Activated naive CD8-positive, alpha-beta T cell treated with anti-CD3 and anti-CD28 coated beads, Interleukin-2, amount 50 U/mL, for 24 hours (primary cell): ENCODE results near the gene SCUBE2.

Experiments
- ATAC-seq: fragments of 150-1000 bp; cut with Tn5 transposase; one replicate; pipeline ENCODE4 v1.10.0; 2021
- DNase-seq: peaks from one replicate; pipeline ENCODE4 v3.0.0; 2021
- H3K27ac Mint-ChIP-seq: one replicate; pipeline ENCODE4 v1.8.0; 2021; ENCODE audit warnings: mild to moderate bottlenecking, mixed read lengths
- H3K27me3 Mint-ChIP-seq: one replicate; pipeline ENCODE4 v1.8.0; 2021; ENCODE audit warnings: mixed read lengths
- H3K36me3 Mint-ChIP-seq: one replicate; pipeline ENCODE4 v1.8.0; 2021; ENCODE audit warnings: low read depth, mixed read lengths
- H3K4me1 Mint-ChIP-seq: one replicate; pipeline ENCODE4 v1.8.0; 2021; ENCODE audit warnings: mixed read lengths
- H3K4me3 Mint-ChIP-seq: one replicate; pipeline ENCODE4 v1.8.0; 2021; ENCODE audit warnings: mild to moderate bottlenecking, moderate library complexity, mixed read lengths
- H3K9me3 Mint-ChIP-seq: one replicate; pipeline ENCODE4 v1.8.0; 2021; ENCODE audit warnings: mixed read lengths

SCUBE2 gene

DNA sequence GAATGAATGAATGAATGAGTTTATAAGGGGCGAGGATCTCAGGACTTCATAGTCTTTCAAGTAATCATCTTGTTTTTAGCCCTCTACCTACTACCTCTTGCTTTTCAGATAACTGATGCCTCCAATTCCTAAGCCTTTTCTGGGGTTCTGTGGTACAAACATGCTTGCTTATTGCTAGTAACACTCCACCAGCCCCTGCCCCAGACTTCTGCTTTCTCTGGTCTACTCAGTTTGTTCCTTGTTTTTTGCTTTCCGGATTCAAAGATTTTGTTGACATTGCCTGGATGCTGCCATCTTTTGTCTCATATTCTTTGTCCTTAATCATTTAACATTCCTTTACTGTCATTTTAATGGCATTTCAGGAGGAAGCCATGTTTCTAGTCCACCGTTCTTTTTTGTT lies 118.3 kb downstream of the SCUBE2 start:
- Mint-ChIP-seq H3K27me3 (no peaks in the 10 kb centered on the region), H3K36me3 (no peaks in the 10 kb centered on the region), H3K4me3 (no peak overlapping the region), H3K4me1 (no peaks in the 10 kb centered on the region), H3K9me3 (no peaks in the 10 kb centered on the region), H3K27ac (no peak overlapping the region)
- DNase-seq: no peak
- no peak for ATAC-seq

DNA sequence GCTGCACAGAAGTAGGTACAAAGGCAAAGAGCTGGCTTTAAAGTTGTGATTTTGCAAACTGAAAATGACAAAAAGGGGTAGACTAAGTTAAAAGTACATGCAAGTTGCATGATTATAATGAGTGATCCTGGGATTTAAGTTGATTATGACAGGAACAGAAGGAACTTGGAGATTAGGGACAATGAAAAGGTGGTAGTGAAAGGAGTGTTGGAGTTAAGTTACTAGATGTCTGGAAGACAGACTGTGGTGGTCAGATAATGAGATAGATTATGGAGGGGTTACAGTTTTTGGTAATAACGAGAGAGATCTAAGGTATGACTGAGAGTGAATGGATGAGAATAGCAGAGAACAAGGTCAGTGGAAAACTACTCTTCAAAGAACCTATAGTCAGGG lies 119.5 kb downstream of the SCUBE2 start:
- Mint-ChIP-seq H3K9me3 (no peaks in the 10 kb centered on the region), H3K27me3 (no peaks in the 10 kb centered on the region), H3K4me3 (no peak overlapping the region), H3K27ac (no peak overlapping the region), H3K4me1 (no peaks in the 10 kb centered on the region), H3K36me3 (no peaks in the 10 kb centered on the region)
- DNase-seq (no peak), ATAC-seq (no peak)

DNA sequence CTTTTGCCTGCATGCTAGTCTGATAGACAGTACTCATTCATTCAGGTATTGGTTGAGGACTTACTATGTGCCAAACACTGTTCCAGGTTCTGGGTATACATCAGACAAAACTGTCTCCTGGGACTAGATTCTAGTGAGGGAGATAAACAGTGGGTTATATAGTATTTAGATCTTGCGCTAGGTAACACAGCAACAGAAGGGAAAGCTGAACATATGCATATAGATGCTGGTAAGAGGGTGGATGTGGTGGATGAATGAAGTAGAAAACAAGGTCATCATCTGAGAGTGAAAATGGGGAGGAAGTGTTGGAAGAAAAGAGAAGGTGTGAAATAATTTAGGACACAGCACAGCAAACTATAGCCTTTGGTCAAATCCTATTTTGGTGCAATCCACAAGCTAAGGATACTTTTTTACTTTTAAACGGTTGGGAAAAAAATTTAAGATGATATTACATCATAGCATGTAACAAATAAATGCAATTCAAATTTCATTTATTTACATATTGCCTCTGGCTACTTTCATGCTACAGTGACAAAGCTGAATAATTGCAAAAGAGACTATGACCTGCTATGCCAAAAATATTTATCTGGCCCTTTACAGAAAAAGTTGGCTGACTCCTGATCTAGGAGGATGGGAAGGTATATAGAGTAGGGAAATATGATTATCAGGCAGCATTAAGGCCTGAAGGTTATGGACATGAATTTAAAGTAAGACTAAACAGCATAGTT lies 120.0 kb downstream of the SCUBE2 start:
- no peaks in the 10 kb centered on the region for H3K27me3 Mint-ChIP-seq
- no peaks in the 10 kb centered on the region for H3K9me3 Mint-ChIP-seq
- H3K4me3 Mint-ChIP-seq: no peak overlapping the region
- no peak for DNase-seq
- H3K4me1 Mint-ChIP-seq: no peaks in the 10 kb centered on the region
- ATAC-seq: no peak
- H3K27ac Mint-ChIP-seq: no peak overlapping the region
- no peaks in the 10 kb centered on the region for H3K36me3 Mint-ChIP-seq
